Measurements from ENCODE around the gene MICAL2. TPM values are rescaled to one million over a fixed set of nuclear protein-coding genes. Genes with fewer than 3 reads are reported as not detected.

MICAL2 gene
- total RNA-seq, 1 donor from 2014 or later = 197 TPM

DNA sequence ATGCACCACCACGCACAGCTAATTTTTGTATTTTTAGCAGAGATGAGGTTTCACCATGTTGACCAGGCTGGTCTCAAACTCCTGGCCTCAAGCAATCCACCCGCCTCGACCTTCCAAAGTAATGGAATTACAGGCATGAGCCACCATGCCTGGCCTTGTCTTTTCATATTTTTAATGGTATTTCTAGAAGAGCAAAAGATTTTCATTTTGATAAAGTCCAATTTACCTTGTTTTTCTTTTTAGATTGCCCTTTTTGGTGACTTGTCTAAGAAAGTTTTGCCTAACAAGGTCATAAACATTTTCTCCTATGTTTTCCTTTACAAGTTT lies 45.5 kb upstream of the MICAL2 start:
- intact Hi-C loops (cut with DNase I) = no loop called here
- no peaks in the 10 kb centered on the region for H3K27me3 ChIP-seq
- no peaks in the 10 kb centered on the region for H3K36me3 ChIP-seq
- ATAC-seq = no peak
- DNase-seq = no peak
- no peaks in the 10 kb centered on the region for H3K9me3 ChIP-seq
- H3K27ac ChIP-seq = no peak overlapping the region
- no peak for TF ChIP-seq CTCF (IDR thresholded peaks at IDR 0.05)
- peaks cover 21% of the 10 kb centered on the region for H3K4me1 ChIP-seq
- no peak overlapping the region for H3K4me3 ChIP-seq

GRCh38 chr11:12066056-12066798 lies 44.2 kb upstream of the MICAL2 start:
- H3K27me3 ChIP-seq = no peaks in the 10 kb centered on the region
- DNase-seq = no peak
- H3K27ac ChIP-seq = no peak overlapping the region
- H3K4me1 ChIP-seq = peaks cover 21% of the 10 kb centered on the region
- no peak overlapping the region for H3K4me3 ChIP-seq
- intact Hi-C loops (cut with DNase I) = no loop called here
- H3K36me3 ChIP-seq = no peaks in the 10 kb centered on the region
- no peaks in the 10 kb centered on the region for H3K9me3 ChIP-seq
- TF ChIP-seq CTCF (IDR thresholded peaks at IDR 0.05) = no peak
- ATAC-seq = peak; percentile 82

- DNase-seq = peak; percentile 79
- Histone ChIP-seq H3K36me3 (no peaks in the 10 kb centered on the region), H3K9me3 (no peaks in the 10 kb centered on the region), H3K4me1 (peaks cover 21% of the 10 kb centered on the region), H3K27me3 (no peaks in the 10 kb centered on the region), H3K4me3 (no peak overlapping the region), H3K27ac (no peak overlapping the region)
- intact Hi-C loops (cut with DNase I) = no loop called here
- ATAC-seq = peak; percentile 91
- no peak for TF ChIP-seq CTCF (IDR thresholded peaks at IDR 0.05)
Measured at GRCh38 chr11:12066799-12067508, 43.4 kb upstream of the MICAL2 start.

DNA sequence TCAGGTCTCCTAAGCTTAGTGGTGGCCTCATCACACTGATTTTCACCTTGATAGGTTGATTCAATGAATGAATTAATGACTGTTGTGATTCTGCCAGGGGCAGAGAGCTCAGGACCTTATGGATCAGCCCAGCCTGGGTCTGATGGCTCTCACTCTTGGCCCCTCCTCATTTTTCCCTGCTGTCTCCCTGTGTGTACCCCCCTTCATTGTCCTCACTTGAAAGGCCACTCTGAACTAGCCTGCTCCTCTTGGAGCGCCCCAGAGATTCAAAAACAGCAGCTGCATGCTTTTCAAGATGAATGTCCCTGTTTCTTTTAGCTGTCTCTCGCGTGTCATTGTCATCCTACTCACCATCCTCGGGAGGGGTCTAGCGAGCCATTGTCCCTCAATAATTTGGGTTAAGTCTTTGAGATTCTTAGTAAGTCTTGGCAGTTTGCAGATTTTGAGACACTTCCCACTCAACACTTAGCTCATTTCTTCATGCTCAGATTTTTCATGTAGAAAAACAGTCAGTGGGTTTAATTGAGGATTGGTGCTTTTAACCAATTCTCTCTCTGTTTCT lies 42.5 kb upstream of the MICAL2 start:
- intact Hi-C loops (cut with DNase I) = no loop called here
- Histone ChIP-seq H3K4me1 (peaks cover 21% of the 10 kb centered on the region), H3K4me3 (no peak overlapping the region), H3K27me3 (no peaks in the 10 kb centered on the region), H3K36me3 (no peaks in the 10 kb centered on the region), H3K27ac (peak overlapping the region; percentile 2), H3K9me3 (no peaks in the 10 kb centered on the region)
- DNase-seq (no peak), ATAC-seq (no peak)
- TF ChIP-seq CTCF (IDR thresholded peaks at IDR 0.05) = no peak

DNA sequence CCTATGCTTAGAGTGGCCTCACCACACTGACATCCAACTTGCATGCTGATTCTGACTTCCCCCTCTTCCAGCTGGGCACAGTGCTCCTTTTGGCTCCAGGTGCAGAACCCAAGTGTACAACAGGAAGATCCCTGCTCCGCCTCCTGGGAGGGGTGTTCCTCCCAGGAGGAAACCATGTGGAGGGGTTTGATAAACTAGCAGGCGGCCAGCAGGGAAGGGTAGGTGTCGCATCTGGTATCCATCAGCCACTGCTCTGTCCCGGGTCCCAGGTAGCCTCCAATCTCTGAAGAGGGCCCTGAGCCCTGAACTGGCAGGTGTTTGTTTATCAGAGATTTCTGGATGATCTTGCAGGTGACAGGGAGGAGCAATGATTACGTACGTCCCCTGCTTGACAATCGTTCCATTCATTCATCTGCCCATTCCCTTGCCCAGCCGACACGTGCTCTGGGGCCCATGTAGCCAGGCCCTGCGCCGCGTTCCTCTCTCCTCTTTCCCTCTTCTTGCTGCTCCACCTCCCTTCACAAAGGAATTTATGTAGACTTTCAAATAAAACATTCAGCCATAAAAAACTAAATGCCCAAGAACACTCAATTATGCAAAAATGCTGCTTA lies 41.2 kb upstream of the MICAL2 start:
- Histone ChIP-seq H3K27me3 (no peaks in the 10 kb centered on the region), H3K36me3 (no peaks in the 10 kb centered on the region), H3K27ac (no peak overlapping the region), H3K4me3 (no peak overlapping the region), H3K9me3 (no peaks in the 10 kb centered on the region), H3K4me1 (peaks cover 21% of the 10 kb centered on the region)
- ATAC-seq (no peak), DNase-seq (no peak)
- intact Hi-C loops (cut with DNase I) = no loop called here
- TF ChIP-seq CTCF (IDR thresholded peaks at IDR 0.05) = no peak

Measured in upper lobe of right lung (tissue), 1 donor.